WTC11 (cell line): ENCODE results near the gene CREBBP. TPM values are rescaled to one million over a fixed set of nuclear protein-coding genes. Genes with fewer than 3 reads are reported as not detected.

Experiments
- ATAC-seq: fragments of 200-7000 bp; cut with Tn5 transposase; 2 replicates; pipeline ENCODE4 v1.10.0; 2021; ENCODE audit warnings: mild to moderate bottlenecking, moderate library complexity
- CTCF ChIA-PET: fragments of 300-600 bp; sonication (Branson Sonifier 250); formaldehyde crosslinking; loops from one replicate; lab custom pipeline; 2021; ENCODE audit warnings: antibody characterized with exemption; lab: Charles Lee
- POLR2A ChIA-PET: fragments of 350-600 bp; sonication (Branson Sonifier 250); formaldehyde crosslinking; loops from one replicate; lab custom pipeline; 2021; ENCODE audit warnings: antibody characterized with exemption; lab: Charles Lee
- DNase-seq: peaks from one replicate; pipeline ENCODE4 v3.0.0; 2021; ENCODE audit warnings: low spot score
- H3K27ac Mint-ChIP-seq: 2 replicates; pipeline ENCODE4 v1.8.0; 2021; ENCODE audit warnings: mixed read lengths
- H3K27me3 Mint-ChIP-seq: 2 replicates; pipeline ENCODE4 v1.8.0; 2021; ENCODE audit warnings: low read depth, mild to moderate bottlenecking, moderate library complexity, mixed read lengths
- H3K36me3 Mint-ChIP-seq: 2 replicates; pipeline ENCODE4 v1.8.0; 2021; ENCODE audit warnings: mixed read lengths
- H3K4me1 Mint-ChIP-seq: 2 replicates; pipeline ENCODE4 v1.8.0; 2022; ENCODE audit warnings: mixed read lengths
- H3K4me3 Mint-ChIP-seq: 2 replicates; pipeline ENCODE4 v1.8.0; 2021; ENCODE audit warnings: mild to moderate bottlenecking, moderate library complexity, mixed read lengths
- H3K9me3 Mint-ChIP-seq: 2 replicates; pipeline ENCODE4 v1.8.0; 2021; ENCODE audit warnings: mixed read lengths
- ETV6 ChIP-seq: sonication (generic); formaldehyde crosslinking; IDR thresholded peaks from 2 replicates; pipeline ENCODE4 v1.8.1; 2022; ENCODE audit warnings: mild to moderate bottlenecking, missing genetic modification reagents
- FOXP1 ChIP-seq: sonication (generic); formaldehyde crosslinking; IDR thresholded peaks from 2 replicates; pipeline ENCODE4 v1.8.0; 2022; ENCODE audit warnings: missing genetic modification reagents, mild to moderate bottlenecking, moderate library complexity, borderline replicate concordance
- GRHL2 ChIP-seq: fragments of 250-450 bp; sonication (Bioruptor Pico); IDR thresholded peaks from 2 replicates; pipeline ENCODE4 v1.8.0; 2022; ENCODE audit warnings: mild to moderate bottlenecking, moderate library complexity; ENCODE audit not compliant: insufficient replicate concordance, severe bottlenecking
- JAZF1 ChIP-seq: fragments of 250-450 bp; sonication (Bioruptor Pico); IDR thresholded peaks from 2 replicates; pipeline ENCODE4 v1.9.0; 2021; ENCODE audit warnings: moderate library complexity, mild to moderate bottlenecking, inconsistent platforms
- MYBL2 ChIP-seq: sonication (generic); formaldehyde crosslinking; IDR thresholded peaks from 2 replicates; pipeline ENCODE4 v1.8.1; 2023; ENCODE audit warnings: mild to moderate bottlenecking, moderate library complexity, missing genetic modification reagents
- SMAD3 ChIP-seq: sonication (generic); formaldehyde crosslinking; IDR thresholded peaks from 2 replicates; pipeline ENCODE4 v1.8.0; 2022; ENCODE audit warnings: missing genetic modification reagents, mild to moderate bottlenecking, borderline replicate concordance
- total RNA-seq: library from RNA; stranded (reverse); gene quantifications from 3 replicates; pipeline ENCODE4 v1.2.3, GENCODE V29; 2021
- TF ChIP-seq, protein P1 (sequence below): sonication (generic); formaldehyde crosslinking; IDR thresholded peaks from 2 replicates; pipeline ENCODE4 v1.8.1; 2022; ENCODE audit warnings: missing genetic modification reagents, borderline replicate concordance
- TF ChIP-seq, protein P2 (sequence below): sonication (generic); formaldehyde crosslinking; IDR thresholded peaks from 2 replicates; pipeline ENCODE4 v1.8.1; 2023; ENCODE audit warnings: mild to moderate bottlenecking, missing genetic modification reagents, borderline replicate concordance
- TF ChIP-seq, protein P3 (sequence below): fragments of 250-450 bp; sonication (Bioruptor Pico); IDR thresholded peaks from 2 replicates; pipeline ENCODE4 v1.9.0; 2021; ENCODE audit warnings: moderate library complexity, mild to moderate bottlenecking, inconsistent platforms, borderline replicate concordance
- TF ChIP-seq, protein P4 (sequence below): fragments of 250-450 bp; sonication (Bioruptor Pico); IDR thresholded peaks from 2 replicates; pipeline ENCODE4 v1.9.0; 2021; ENCODE audit warnings: mild to moderate bottlenecking, borderline replicate concordance
- TF ChIP-seq, protein P5 (sequence below): fragments of 250-450 bp; sonication (Bioruptor Pico); IDR thresholded peaks from 2 replicates; pipeline ENCODE4 v1.8.0; 2021; ENCODE audit warnings: mild to moderate bottlenecking
- TF ChIP-seq, protein P6 (sequence below): sonication (generic); formaldehyde crosslinking; IDR thresholded peaks from 2 replicates; pipeline ENCODE4 v1.8.1; 2023; ENCODE audit warnings: mild to moderate bottlenecking, missing genetic modification reagents

CREBBP gene
- total RNA-seq, 1 experiment from 2014 or later, result 49.6 TPM

DNA sequence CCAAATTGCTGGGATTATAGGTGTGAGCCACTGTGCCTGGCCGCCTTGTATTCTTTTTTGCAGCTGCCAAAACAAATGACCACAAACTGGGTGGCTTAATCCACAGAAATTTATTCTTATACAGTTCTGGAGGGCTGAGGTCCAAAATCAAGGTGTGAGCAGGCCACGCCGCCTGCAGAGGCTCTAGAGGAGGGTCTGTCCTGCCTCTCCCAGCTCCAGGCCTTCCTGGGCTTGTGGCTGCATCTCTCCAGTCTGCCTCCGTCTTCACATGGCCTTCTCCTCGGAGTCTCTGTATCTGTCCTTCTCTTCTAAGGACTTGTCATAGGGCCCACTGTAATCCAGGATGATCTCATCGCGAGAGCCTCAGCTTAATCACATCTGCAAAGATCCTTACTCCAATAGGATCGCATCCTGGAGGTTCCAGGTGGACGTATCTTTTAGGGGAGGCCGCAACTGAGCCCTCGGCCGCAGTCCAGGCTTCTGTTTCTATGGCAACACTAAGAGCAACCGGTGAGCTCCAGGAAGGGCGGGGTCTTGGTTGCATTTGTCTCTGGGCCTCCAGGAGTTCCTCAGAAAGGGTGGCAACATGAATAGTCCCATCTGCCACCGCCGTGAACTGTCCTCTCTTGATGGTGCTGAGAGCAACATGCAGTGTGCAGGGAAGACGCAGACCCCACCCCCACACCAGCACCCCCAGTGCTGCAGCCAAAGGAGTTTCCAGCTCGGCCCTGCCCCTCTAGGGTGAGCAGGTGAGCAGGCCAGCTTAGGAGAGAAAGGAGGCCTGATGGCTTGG, 29.5 kb upstream of the CREBBP start:
- CTCF ChIA-PET, result interaction anchor here (0.6 to 1.4 kb wide), 6 partner anchors 8 to 1553 kb away, joined by 3 to 6 read pairs (median 3); no protein-coding TSS in a partner anchor
- ATAC-seq (no peak; the same call in 1 of the 2 replicates), DNase-seq (no peak)
- POLR2A ChIA-PET, result no interaction called here
- Mint-ChIP-seq H3K27ac (no peak overlapping the region), H3K36me3 (no peaks in the 10 kb centered on the region), H3K27me3 (no peaks in the 10 kb centered on the region), H3K4me1 (peaks cover 4% of the 10 kb centered on the region; the same call in 1 of the 2 replicates), H3K4me3 (no peak overlapping the region), H3K9me3 (peaks cover 3% of the 10 kb centered on the region; the same call in 1 of the 2 replicates)
- no peak for TF ChIP-seq FOXP1 (CRISPR knock-in tag)
- TF ChIP-seq MYBL2 (CRISPR knock-in tag), result no peak
- no peak for TF ChIP-seq SMAD3
- TF ChIP-seq, protein P1, sequence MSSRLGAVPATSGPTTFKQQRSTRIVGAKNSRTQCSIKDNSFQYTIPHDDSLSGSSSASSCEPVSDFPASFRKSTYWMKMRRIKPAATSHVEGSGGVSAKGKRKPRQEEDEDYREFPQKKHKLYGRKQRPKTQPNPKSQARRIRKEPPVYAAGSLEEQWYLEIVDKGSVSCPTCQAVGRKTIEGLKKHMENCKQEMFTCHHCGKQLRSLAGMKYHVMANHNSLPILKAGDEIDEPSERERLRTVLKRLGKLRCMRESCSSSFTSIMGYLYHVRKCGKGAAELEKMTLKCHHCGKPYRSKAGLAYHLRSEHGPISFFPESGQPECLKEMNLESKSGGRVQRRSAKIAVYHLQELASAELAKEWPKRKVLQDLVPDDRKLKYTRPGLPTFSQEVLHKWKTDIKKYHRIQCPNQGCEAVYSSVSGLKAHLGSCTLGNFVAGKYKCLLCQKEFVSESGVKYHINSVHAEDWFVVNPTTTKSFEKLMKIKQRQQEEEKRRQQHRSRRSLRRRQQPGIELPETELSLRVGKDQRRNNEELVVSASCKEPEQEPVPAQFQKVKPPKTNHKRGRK (CRISPR knock-in tag), result no peak
- TF ChIP-seq ETV6 (CRISPR knock-in tag), result no peak
- TF ChIP-seq, protein P2, sequence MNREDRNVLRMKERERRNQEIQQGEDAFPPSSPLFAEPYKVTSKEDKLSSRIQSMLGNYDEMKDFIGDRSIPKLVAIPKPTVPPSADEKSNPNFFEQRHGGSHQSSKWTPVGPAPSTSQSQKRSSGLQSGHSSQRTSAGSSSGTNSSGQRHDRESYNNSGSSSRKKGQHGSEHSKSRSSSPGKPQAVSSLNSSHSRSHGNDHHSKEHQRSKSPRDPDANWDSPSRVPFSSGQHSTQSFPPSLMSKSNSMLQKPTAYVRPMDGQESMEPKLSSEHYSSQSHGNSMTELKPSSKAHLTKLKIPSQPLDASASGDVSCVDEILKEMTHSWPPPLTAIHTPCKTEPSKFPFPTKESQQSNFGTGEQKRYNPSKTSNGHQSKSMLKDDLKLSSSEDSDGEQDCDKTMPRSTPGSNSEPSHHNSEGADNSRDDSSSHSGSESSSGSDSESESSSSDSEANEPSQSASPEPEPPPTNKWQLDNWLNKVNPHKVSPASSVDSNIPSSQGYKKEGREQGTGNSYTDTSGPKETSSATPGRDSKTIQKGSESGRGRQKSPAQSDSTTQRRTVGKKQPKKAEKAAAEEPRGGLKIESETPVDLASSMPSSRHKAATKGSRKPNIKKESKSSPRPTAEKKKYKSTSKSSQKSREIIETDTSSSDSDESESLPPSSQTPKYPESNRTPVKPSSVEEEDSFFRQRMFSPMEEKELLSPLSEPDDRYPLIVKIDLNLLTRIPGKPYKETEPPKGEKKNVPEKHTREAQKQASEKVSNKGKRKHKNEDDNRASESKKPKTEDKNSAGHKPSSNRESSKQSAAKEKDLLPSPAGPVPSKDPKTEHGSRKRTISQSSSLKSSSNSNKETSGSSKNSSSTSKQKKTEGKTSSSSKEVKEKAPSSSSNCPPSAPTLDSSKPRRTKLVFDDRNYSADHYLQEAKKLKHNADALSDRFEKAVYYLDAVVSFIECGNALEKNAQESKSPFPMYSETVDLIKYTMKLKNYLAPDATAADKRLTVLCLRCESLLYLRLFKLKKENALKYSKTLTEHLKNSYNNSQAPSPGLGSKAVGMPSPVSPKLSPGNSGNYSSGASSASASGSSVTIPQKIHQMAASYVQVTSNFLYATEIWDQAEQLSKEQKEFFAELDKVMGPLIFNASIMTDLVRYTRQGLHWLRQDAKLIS (CRISPR knock-in tag), result no peak
- TF ChIP-seq, protein P3, sequence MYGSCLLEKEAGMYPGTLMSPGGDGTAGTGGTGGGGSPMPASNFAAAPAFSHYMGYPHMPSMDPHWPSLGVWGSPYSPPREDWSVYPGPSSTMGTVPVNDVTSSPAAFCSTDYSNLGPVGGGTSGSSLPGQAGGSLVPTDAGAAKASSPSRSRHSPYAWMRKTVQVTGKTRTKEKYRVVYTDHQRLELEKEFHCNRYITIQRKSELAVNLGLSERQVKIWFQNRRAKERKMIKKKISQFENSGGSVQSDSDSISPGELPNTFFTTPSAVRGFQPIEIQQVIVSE (CRISPR knock-in tag), result no peak
- TF ChIP-seq, protein P4, sequence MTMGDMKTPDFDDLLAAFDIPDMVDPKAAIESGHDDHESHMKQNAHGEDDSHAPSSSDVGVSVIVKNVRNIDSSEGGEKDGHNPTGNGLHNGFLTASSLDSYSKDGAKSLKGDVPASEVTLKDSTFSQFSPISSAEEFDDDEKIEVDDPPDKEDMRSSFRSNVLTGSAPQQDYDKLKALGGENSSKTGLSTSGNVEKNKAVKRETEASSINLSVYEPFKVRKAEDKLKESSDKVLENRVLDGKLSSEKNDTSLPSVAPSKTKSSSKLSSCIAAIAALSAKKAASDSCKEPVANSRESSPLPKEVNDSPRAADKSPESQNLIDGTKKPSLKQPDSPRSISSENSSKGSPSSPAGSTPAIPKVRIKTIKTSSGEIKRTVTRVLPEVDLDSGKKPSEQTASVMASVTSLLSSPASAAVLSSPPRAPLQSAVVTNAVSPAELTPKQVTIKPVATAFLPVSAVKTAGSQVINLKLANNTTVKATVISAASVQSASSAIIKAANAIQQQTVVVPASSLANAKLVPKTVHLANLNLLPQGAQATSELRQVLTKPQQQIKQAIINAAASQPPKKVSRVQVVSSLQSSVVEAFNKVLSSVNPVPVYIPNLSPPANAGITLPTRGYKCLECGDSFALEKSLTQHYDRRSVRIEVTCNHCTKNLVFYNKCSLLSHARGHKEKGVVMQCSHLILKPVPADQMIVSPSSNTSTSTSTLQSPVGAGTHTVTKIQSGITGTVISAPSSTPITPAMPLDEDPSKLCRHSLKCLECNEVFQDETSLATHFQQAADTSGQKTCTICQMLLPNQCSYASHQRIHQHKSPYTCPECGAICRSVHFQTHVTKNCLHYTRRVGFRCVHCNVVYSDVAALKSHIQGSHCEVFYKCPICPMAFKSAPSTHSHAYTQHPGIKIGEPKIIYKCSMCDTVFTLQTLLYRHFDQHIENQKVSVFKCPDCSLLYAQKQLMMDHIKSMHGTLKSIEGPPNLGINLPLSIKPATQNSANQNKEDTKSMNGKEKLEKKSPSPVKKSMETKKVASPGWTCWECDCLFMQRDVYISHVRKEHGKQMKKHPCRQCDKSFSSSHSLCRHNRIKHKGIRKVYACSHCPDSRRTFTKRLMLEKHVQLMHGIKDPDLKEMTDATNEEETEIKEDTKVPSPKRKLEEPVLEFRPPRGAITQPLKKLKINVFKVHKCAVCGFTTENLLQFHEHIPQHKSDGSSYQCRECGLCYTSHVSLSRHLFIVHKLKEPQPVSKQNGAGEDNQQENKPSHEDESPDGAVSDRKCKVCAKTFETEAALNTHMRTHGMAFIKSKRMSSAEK (CRISPR knock-in tag), result no peak
- TF ChIP-seq, protein P5, sequence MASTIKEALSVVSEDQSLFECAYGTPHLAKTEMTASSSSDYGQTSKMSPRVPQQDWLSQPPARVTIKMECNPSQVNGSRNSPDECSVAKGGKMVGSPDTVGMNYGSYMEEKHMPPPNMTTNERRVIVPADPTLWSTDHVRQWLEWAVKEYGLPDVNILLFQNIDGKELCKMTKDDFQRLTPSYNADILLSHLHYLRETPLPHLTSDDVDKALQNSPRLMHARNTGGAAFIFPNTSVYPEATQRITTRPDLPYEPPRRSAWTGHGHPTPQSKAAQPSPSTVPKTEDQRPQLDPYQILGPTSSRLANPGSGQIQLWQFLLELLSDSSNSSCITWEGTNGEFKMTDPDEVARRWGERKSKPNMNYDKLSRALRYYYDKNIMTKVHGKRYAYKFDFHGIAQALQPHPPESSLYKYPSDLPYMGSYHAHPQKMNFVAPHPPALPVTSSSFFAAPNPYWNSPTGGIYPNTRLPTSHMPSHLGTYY (CRISPR knock-in tag), result no peak
- no peak for TF ChIP-seq GRHL2 (CRISPR knock-in tag)
- no peak for TF ChIP-seq JAZF1 (CRISPR knock-in tag)
- TF ChIP-seq, protein P6, sequence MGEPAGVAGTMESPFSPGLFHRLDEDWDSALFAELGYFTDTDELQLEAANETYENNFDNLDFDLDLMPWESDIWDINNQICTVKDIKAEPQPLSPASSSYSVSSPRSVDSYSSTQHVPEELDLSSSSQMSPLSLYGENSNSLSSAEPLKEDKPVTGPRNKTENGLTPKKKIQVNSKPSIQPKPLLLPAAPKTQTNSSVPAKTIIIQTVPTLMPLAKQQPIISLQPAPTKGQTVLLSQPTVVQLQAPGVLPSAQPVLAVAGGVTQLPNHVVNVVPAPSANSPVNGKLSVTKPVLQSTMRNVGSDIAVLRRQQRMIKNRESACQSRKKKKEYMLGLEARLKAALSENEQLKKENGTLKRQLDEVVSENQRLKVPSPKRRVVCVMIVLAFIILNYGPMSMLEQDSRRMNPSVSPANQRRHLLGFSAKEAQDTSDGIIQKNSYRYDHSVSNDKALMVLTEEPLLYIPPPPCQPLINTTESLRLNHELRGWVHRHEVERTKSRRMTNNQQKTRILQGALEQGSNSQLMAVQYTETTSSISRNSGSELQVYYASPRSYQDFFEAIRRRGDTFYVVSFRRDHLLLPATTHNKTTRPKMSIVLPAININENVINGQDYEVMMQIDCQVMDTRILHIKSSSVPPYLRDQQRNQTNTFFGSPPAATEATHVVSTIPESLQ (CRISPR knock-in tag), result no peak
